ENCODE measurements around the gene KIAA1549. TPM values are rescaled to one million over a fixed set of nuclear protein-coding genes. Genes with fewer than 3 reads are reported as not detected.
"Not testable (repeated sequence)": the region's sequence is repeated elsewhere in the genome, so short reads cannot be mapped to it uniquely, and the experiment has no call there.

The KIAA1549 gene
- total RNA-seq, 1 experiment from 2014 or later: 6.0 TPM

- no peak overlapping the region for H3K4me3 ChIP-seq (ENCODE audit: insufficient read depth, low read depth, low read length)
These were observed 171.8 kb downstream of the KIAA1549 start for GRCh38 chr7:138809346-138809745.

GRCh38 chr7:138804618-138805017 lies 176.6 kb downstream of the KIAA1549 start:
- Histone ChIP-seq H3K4me3 (ENCODE audit: insufficient read depth, low read depth, low read length) (no peak overlapping the region), H3K36me3 (replicated peaks; ENCODE audit: control insufficient read depth, insufficient read depth, low read length) (no peaks in the 10 kb centered on the region), H3K27me3 (ENCODE audit: control insufficient read depth, insufficient read depth, low read length) (no peaks in the 10 kb centered on the region)
- no peak for DNase-seq

More at GRCh38 chr7:138809346-138809745, 171.8 kb downstream of the KIAA1549 start:
- DNase-seq: no peak
- no peaks in the 10 kb centered on the region for H3K36me3 ChIP-seq (replicated peaks; ENCODE audit: control insufficient read depth, insufficient read depth, low read length)
- no peaks in the 10 kb centered on the region for H3K27me3 ChIP-seq (ENCODE audit: control insufficient read depth, insufficient read depth, low read length)

- H3K36me3 ChIP-seq (replicated peaks; ENCODE audit: control insufficient read depth, insufficient read depth, low read length): no peaks in the 10 kb centered on the region
- no peak overlapping the region for H3K4me3 ChIP-seq (ENCODE audit: insufficient read depth, low read depth, low read length)
- no peak for DNase-seq
- peaks cover 1% of the 10 kb centered on the region; the same call in 1 of the 2 replicates for H3K27me3 ChIP-seq (ENCODE audit: control insufficient read depth, insufficient read depth, low read length)
These were observed 178.5 kb downstream of the KIAA1549 start for GRCh38 chr7:138802706-138803105.

GRCh38 chr7:138801256-138801655 lies 179.9 kb downstream of the KIAA1549 start:
- DNase-seq: no peak
- Histone ChIP-seq H3K27me3 (ENCODE audit: control insufficient read depth, insufficient read depth, low read length) (peaks cover 1% of the 10 kb centered on the region; the same call in 1 of the 2 replicates), H3K4me3 (ENCODE audit: insufficient read depth, low read depth, low read length) (no peak overlapping the region), H3K36me3 (replicated peaks; ENCODE audit: control insufficient read depth, insufficient read depth, low read length) (no peaks in the 10 kb centered on the region)

GRCh38 chr7:138799336-138800000 lies 181.7 kb downstream of the KIAA1549 start:
- H3K4me3 ChIP-seq (ENCODE audit: insufficient read depth, low read depth, low read length): no peak overlapping the region
- DNase-seq: no peak
- peaks cover 1% of the 10 kb centered on the region; the same call in 1 of the 2 replicates for H3K27me3 ChIP-seq (ENCODE audit: control insufficient read depth, insufficient read depth, low read length)
- H3K36me3 ChIP-seq (replicated peaks; ENCODE audit: control insufficient read depth, insufficient read depth, low read length): no peaks in the 10 kb centered on the region

GRCh38 chr7:138798836-138799235 lies 182.4 kb downstream of the KIAA1549 start:
- H3K36me3 ChIP-seq (replicated peaks; ENCODE audit: control insufficient read depth, insufficient read depth, low read length): no peaks in the 10 kb centered on the region
- H3K27me3 ChIP-seq (ENCODE audit: control insufficient read depth, insufficient read depth, low read length): peaks cover 1% of the 10 kb centered on the region; the same call in 1 of the 2 replicates
- DNase-seq: no peak
- H3K4me3 ChIP-seq (ENCODE audit: insufficient read depth, low read depth, low read length): no peak overlapping the region

- DNase-seq: peak; percentile 83
- Histone ChIP-seq H3K36me3 (replicated peaks; ENCODE audit: control insufficient read depth, insufficient read depth, low read length) (no peaks in the 10 kb centered on the region), H3K27me3 (ENCODE audit: control insufficient read depth, insufficient read depth, low read length) (peaks cover 1% of the 10 kb centered on the region; the same call in 1 of the 2 replicates), H3K4me3 (ENCODE audit: insufficient read depth, low read depth, low read length) (no peak within 1 kb of the TSS; the same call in 1 of the 2 replicates)
These were observed 183.4 kb downstream of the KIAA1549 start, which contains the start of the genes ATP6V0A4 and TMEM213 for GRCh38 chr7:138797715-138798320. ATP6V0A4 (minus strand) TSS chr7:138798196; CDS start chr7:138771247, 26,949 bp downstream. TMEM213 (plus strand) TSS chr7:138797994; CDS start chr7:138798105, 111 bp downstream.

GRCh38 chr7:138797046-138797445 lies 184.1 kb downstream of the KIAA1549 start:
- not testable (repeated sequence) for H3K36me3 ChIP-seq (replicated peaks; ENCODE audit: control insufficient read depth, insufficient read depth, low read length); H3K4me3 ChIP-seq (ENCODE audit: insufficient read depth, low read depth, low read length); DNase-seq; H3K27me3 ChIP-seq (ENCODE audit: control insufficient read depth, insufficient read depth, low read length)

- DNase-seq: no peak
- Histone ChIP-seq H3K36me3 (replicated peaks; ENCODE audit: control insufficient read depth, insufficient read depth, low read length) (no peaks in the 10 kb centered on the region), H3K4me3 (ENCODE audit: insufficient read depth, low read depth, low read length) (no peak overlapping the region), H3K27me3 (ENCODE audit: control insufficient read depth, insufficient read depth, low read length) (peaks cover 1% of the 10 kb centered on the region; the same call in 1 of the 2 replicates)
These were observed 185.1 kb downstream of the KIAA1549 start for GRCh38 chr7:138796038-138796615.

- Histone ChIP-seq H3K36me3 (replicated peaks; ENCODE audit: control insufficient read depth, insufficient read depth, low read length) (no peaks in the 10 kb centered on the region), H3K4me3 (ENCODE audit: insufficient read depth, low read depth, low read length) (no peak overlapping the region), H3K27me3 (ENCODE audit: control insufficient read depth, insufficient read depth, low read length) (no peaks in the 10 kb centered on the region)
- DNase-seq: no peak
These were observed 195.4 kb downstream of the KIAA1549 start for GRCh38 chr7:138785587-138786437.

GRCh38 chr7:138784692-138785091 lies 196.5 kb downstream of the KIAA1549 start:
- Histone ChIP-seq H3K27me3 (ENCODE audit: control insufficient read depth, insufficient read depth, low read length) (no peaks in the 10 kb centered on the region), H3K4me3 (ENCODE audit: insufficient read depth, low read depth, low read length) (no peak overlapping the region), H3K36me3 (replicated peaks; ENCODE audit: control insufficient read depth, insufficient read depth, low read length) (no peaks in the 10 kb centered on the region)
- no peak for DNase-seq
